Activated CD4-positive, CD25-positive, alpha-beta regulatory T cell treated with anti-CD3 and anti-CD28 coated beads, Interleukin-2, amount 50 U/mL, for 72 hours (primary cell): ENCODE data around the gene COL26A1.
"Not testable (repeated sequence)": the region's sequence is repeated elsewhere in the genome, so short reads cannot be mapped to it uniquely, and the experiment has no call there.

Experiments used
- DNase-seq: peaks from one replicate; pipeline ENCODE4 v3.0.0; 2021

Gene COL26A1

DNA sequence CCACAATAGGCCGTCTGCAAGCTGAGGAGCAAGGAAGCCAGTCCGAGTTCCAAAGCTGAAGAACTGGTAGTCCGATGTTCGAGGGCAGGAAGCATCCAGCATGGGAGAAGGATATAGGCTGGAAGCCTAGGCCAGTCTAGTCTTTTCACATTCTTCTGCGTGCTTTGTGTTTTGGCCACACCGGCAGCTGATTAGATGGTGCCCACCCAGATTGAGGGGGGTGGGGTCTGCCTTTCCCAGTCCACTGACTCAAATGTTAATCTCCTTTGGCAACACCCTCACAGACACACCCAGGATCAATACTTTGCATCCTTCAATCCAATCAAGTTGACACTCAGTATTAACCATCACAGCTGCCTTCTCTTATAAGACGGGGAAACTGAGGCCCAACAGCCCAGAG lies 142.8 kb downstream of the COL26A1 start:
- DNase-seq: not testable (repeated sequence)

- no peak for DNase-seq
Observed at GRCh38 chr7:101506531-101506930, 143.9 kb downstream of the COL26A1 start.

DNA sequence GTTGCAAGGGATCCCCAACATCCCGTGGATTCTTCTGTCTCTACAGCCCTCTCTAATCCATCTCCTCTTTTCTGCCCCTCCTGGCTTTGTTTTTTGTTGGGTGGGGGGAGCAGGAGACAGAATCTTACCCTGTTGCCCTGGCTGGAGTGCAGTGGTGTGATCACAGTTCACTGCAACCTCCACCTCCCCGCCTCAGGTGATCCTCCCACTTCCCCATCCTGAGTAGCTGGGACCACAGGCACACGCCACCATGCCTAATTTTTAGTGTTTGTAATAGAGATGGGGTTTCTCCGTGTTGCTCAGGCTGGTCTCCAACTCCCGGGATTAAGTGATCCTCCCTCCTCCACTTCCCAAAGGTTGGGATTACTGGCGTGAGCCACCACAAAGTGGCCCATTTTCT lies 144.7 kb downstream of the COL26A1 start:
- DNase-seq: no peak

DNA sequence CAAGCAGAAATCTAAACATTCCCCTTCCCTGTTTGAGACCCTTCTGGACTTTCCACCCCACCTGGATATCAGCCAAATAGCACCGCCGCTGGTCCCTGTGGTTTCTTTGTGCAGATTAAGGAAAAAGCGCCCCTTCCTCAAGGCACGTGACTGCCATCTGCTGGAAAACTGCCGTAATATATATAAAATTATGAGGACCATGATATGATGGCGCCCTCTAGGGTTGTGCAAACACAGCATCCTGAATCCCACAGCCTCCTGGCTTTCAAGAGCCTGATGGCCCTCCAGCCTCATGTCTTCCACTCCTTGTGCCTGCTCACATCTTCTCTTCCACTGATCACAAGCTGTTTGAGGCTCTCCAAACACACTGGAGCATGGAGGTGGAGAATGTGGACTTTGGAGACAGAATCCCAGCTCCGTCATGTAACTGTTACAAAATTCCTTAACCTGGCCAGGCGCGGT lies 145.1 kb downstream of the COL26A1 start:
- no peak for DNase-seq

GRCh38 chr7:101510297-101510696 lies 147.6 kb downstream of the COL26A1 start:
- DNase-seq: no peak

DNA sequence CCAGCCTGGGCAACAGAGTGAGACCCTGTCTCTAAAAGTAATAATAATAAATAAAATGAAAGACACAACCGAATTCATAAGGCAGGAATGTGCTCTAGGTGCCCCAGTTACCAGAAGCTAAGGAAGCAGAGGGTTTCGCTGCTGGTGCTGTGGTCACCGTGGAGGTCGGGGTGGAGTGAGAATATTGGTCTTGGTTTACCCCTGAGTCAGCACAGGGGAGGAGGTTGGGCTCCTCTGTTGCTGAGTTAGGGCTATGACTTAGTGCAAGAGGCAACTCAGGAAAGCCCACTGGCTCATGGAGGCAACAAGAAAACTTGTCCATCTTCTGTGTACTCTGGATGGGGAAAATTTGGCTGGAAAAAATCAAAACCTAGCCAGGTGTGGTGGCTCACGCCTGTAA lies 149.3 kb downstream of the COL26A1 start:
- DNase-seq: no peak

DNA sequence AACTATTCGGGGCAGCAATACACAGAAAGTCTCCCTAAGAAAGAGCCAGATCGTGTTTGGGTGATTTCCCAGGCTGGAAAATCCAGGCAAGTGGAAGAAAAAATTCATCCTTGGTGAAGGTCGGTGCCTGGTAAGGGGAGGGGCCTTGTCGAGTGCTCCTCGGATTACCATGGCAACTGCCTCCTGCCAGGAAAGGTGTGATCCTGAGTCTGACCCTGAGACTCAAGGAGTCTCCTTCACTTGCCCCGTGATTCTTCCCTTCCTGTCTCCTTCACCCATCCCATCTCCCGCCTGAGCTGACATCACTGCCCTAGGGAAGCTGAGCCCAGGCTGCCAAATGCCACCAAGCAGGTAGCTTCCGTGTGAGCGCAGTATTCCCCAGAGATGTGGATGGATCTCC lies 154.2 kb downstream of the COL26A1 start:
- no peak for DNase-seq

GRCh38 chr7:101517304-101517703 lies 154.6 kb downstream of the COL26A1 start:
- DNase-seq: no peak

DNA sequence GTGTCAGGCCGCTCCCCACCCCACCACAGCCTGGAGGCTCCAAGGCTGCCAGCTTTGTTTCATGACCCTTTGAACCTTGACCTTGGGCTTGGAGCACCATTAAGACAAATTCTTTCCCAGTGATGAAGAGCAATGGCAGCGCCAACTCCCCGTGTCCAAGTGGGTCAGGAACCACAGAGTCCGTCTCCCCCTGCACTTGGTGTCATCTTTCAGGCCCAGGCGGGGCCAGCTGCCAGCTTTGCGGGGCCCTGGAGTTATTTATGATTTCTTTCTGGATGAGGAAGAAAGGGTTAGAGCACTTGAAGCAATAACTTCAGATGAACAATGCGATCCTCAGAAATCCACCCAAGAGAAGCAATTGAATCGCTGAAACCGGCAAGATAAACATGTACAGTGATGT lies 155.7 kb downstream of the COL26A1 start:
- no peak for DNase-seq

- no peak for DNase-seq
Observed at GRCh38 chr7:101519324-101520023, 156.8 kb downstream of the COL26A1 start.

- DNase-seq: no peak
Observed at GRCh38 chr7:101521430-101521925, 158.8 kb downstream of the COL26A1 start.

DNA sequence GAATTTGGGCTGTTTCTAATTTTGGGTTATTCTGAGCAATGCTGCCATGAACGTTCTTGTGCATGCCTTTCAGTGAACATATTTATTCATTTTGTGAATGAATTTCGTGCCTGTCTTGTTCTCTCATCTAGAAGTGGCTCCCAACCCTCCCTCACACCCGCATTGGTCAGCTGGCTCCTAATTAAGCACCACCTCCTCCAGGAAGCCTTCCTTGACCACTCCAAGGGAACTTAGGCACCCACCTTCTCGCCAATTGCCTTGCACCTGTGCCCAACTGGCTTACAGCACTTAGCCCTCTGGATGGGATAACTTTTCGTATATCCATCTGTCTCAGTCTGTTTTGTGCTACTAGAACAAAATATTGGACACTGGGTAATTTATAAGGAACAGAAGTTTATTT lies 159.3 kb downstream of the COL26A1 start:
- no peak for DNase-seq

DNA sequence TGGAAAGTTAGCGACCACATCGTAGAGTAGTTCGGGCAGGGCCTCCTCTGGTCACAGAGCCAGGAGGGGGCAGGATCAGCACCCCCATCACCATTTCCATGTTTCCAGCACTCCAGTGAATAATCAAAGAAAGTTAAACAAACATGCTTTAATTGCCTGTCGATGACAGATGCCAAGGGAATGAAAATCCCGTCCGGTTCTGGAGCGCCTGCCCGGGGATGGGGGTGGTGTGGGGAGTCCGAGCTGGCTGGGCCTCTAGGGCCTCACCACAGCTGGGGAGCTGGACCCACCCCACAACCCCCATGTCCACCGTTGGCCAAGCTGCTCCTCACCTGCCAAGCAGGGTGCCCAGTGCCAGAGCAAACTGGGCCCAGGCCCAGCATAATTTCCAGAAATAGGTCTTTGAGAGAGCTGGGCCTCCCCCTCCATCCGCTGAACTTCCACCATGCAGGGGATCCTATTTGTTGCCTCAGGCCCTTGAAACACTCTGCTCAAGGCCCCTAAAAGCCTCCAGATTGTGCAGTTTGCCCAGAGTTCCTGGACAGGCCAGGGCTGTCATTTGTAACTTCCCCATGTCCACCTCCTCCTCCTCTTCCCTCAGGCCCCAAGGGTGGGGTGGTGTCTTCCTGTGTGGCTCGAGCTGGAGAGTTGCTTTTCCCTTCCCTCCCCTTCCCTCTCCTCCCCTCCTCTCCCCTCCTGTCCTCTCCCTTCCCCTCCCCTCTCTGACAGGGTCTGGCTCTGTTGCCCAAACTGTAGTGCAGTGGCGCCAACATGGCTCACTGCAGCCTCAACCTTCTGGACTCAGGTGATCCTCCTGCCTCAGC lies 165.4 kb downstream of the COL26A1 start:
- no peak for DNase-seq

DNA sequence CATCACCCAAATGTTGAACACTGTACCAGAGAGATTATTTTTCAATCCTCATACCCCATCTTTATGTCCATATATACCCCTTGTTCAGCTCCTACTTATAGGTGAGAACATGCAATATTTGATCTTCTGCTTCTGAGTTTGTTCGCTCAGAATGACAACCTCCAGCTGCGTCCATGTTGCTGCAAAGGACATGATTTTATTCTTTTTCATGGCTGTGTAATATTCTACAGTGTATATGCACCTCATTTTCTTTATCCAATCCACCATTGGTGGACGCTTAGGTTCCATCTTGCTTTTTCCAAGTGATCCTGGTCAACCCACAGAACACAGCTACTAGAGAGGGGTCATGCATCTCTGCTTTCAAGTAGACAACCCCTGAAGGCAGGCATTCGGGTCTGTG lies 166.9 kb downstream of the COL26A1 start:
- DNase-seq: no peak

DNA sequence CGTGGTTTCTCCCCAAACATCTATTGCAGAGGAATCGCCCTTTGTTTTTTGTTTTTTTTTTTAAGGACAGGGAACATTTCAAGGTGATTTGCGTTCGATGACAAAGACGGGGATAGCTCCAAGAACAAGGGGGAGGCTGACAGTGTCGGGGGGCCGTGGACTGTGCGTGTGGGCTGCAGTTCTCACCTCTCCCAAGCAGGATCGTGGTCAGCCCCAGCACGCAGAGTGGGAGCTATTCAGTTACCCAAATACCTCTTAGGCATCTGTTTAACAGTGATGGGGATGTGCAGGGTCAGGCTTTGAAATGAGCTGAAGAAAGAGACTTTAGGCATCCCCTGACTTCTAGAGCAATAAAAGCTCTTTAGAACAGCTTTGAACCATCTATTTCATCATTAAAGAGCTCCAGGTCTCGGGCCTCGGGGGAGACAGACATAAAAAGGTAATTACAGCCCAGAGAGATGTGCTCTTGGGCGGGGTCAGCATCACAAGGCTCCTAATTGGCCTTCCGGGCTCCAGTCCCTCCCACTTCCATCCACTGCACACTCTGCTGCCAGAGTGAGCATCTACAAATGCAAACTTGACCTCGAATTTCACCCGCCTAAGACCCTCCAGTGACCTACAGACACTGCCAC lies 169.2 kb downstream of the COL26A1 start:
- DNase-seq: no peak

- DNase-seq: no peak
Observed at GRCh38 chr7:101532400-101533102, 169.9 kb downstream of the COL26A1 start.

DNA sequence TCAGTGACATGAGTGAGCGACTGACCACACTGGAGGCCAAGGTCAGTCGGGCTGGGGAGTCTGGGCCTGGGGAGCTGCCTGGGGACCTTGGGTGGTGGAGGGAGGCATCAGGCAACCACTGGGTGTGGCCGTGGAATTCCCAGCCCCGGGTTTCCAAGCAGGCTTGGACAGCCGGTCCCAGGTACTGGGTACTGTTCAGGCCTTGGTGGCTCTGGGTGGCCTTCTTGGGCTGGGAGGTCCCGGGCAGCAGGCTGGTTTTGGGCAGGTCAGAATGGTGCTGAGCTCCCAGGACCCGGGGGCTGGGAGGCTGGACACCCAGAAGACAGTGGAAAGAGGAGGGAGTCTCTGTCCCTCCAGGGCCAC lies 170.4 kb downstream of the COL26A1 start:
- no peak for DNase-seq

GRCh38 chr7:101534015-101534803 lies 171.5 kb downstream of the COL26A1 start:
- no peak for DNase-seq

- DNase-seq: no peak
Observed at GRCh38 chr7:101534873-101535272, 172.2 kb downstream of the COL26A1 start.

DNA sequence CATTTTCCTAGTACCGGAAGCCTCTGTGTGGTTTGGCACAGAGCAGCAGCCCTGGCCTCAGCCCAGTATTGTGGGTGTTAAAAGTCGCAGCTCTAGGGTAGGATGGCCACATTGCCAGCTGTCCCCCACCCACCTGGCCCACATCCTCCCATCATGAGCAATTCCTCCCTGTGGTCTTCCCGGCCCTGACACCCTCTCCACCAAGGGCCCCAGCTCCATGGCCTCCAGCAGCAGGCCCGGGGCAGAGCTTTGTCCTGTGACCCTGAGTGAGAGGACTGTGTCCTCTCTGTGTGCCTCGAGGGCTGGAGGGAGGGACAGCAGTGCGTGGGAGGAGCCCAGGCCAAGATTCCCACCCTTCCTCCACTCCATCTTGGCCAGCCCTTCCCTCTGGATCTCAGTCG lies 172.7 kb downstream of the COL26A1 start:
- no peak for DNase-seq

DNA sequence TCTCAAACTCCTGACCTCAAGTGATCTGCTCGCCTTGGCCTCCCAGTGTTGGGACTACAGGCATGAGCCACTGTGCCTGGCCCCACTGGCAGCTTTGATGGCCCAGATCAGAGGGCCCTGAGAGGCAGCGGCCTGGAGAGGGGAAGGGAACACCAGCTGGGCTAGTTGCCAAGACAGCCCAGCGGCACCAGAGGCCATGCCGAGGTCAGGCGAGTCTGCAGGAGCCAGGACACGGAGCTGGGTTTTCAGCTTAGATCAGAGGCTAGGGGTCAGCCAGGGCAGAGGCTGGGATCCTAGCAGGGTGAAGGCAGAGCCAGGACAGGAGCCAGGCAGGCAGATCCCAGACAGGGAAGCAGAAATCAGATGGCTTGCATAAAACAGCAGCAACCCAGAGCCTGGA lies 173.6 kb downstream of the COL26A1 start:
- DNase-seq: no peak

- DNase-seq: no peak
Observed at GRCh38 chr7:101536668-101537067, 174.0 kb downstream of the COL26A1 start.
